Stimulated activated CD4-positive, alpha-beta T cell treated with anti-CD3 and anti-CD28 coated beads, TNF-alpha, amount 100 ng/mL, for 4 hours (primary cell): Measurements from ENCODE around the gene ZP1.
A peak's percentile ranks its signal among the peaks of the same experiment; 100 is the strongest.
"Not testable (repeated sequence)": the region's sequence is repeated elsewhere in the genome, so short reads cannot be mapped to it uniquely, and the experiment has no call there.

Experiments used
- DNase-seq, 3 experiments: peaks; one replicate each; pipeline ENCODE4 v3.0.0-alpha.2; 2020; ENCODE audit warnings: low read depth in 3 of 3

ZP1 gene

GRCh38 chr11:60908803-60909202, 41.5 kb downstream of the ZP1 start:
- DNase-seq: no peak

GRCh38 chr11:60909680-60910280, 42.4 kb downstream of the ZP1 start:
- DNase-seq: not testable (repeated sequence)

GRCh38 chr11:60910281-60910687, 42.9 kb downstream of the ZP1 start:
- no peak for DNase-seq

GRCh38 chr11:60910711-60911380, 43.5 kb downstream of the ZP1 start:
- no peak for DNase-seq

- no peak for DNase-seq
Observed at GRCh38 chr11:60912223-60912850, 45.0 kb downstream of the ZP1 start.

- DNase-seq: no peak
Observed at GRCh38 chr11:60912851-60913528, 45.6 kb downstream of the ZP1 start.

- DNase-seq: peak; percentile 71 to 77 (median 77)
Observed at GRCh38 chr11:60913793-60914632, 46.7 kb downstream of the ZP1 start, which contains the start of gene TMEM109. Gene TMEM109 (plus strand): TSS chr11:60914158. CDS start chr11:60919694, 5,536 bp downstream.

- peak in 1 of 3 experiments; percentile 27 for DNase-seq
Observed at GRCh38 chr11:60914633-60915247, 47.4 kb downstream of the ZP1 start.

- peak in 2 of 3 experiments; percentile 55 for DNase-seq
Observed at GRCh38 chr11:60915248-60915914, 48.0 kb downstream of the ZP1 start.

- DNase-seq: no peak
Observed at GRCh38 chr11:60916669-60917206, 49.4 kb downstream of the ZP1 start.

GRCh38 chr11:60917267-60917666, 49.9 kb downstream of the ZP1 start:
- DNase-seq: no peak

- no peak for DNase-seq
Observed at GRCh38 chr11:60918251-60918938, 51.1 kb downstream of the ZP1 start.

- DNase-seq: no peak
Observed at GRCh38 chr11:60918939-60919265, 51.6 kb downstream of the ZP1 start.

GRCh38 chr11:60919320-60919719, 52.0 kb downstream of the ZP1 start:
- DNase-seq: no peak

GRCh38 chr11:60919956-60920355, 52.6 kb downstream of the ZP1 start:
- no peak for DNase-seq

GRCh38 chr11:60921259-60921658, 53.9 kb downstream of the ZP1 start:
- no peak for DNase-seq

- DNase-seq: no peak
Observed at GRCh38 chr11:60921777-60922335, 54.5 kb downstream of the ZP1 start.

GRCh38 chr11:60922906-60923305, 55.6 kb downstream of the ZP1 start:
- DNase-seq: no peak

GRCh38 chr11:60923326-60923725, 56.0 kb downstream of the ZP1 start:
- DNase-seq: no peak

- no peak for DNase-seq
Observed at GRCh38 chr11:60923800-60924109, 56.4 kb downstream of the ZP1 start.
